NCI-H2227 (cell line): ENCODE measurements around the gene INO80C.
"Not testable (repeated sequence)": the region's sequence is repeated elsewhere in the genome, so short reads cannot be mapped to it uniquely, and the experiment has no call there.

ENCODE experiments used
- DNase-seq: peaks from one replicate; lab custom pipeline; 2025; ENCODE audit not compliant: unreplicated experiment; lab: John Stamatoyannopoulos, UW

Gene INO80C

GRCh38 chr18:35463827-35464226, 33.9 kb downstream of the INO80C start:
- no peak for DNase-seq

DNA sequence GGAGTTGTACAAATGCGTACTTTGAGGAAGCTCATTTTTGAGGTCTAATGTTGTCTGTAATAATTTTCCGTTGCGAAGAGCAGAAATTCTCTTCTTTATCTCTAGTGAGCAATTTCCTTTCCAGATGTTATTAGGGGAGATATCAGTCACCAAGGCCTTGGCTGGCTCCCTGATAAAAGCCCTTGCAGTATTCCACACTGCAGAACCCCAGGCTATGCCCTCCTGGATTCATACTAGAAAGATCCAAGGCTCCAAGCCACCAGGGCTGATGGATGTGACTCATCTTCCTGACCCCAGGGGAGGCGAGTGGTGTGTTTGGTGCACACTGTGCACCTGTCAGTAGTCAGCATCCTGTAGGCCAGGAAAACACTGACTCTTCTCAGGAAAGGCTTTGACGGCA, 34.7 kb downstream of the INO80C start:
- no peak for DNase-seq

DNA sequence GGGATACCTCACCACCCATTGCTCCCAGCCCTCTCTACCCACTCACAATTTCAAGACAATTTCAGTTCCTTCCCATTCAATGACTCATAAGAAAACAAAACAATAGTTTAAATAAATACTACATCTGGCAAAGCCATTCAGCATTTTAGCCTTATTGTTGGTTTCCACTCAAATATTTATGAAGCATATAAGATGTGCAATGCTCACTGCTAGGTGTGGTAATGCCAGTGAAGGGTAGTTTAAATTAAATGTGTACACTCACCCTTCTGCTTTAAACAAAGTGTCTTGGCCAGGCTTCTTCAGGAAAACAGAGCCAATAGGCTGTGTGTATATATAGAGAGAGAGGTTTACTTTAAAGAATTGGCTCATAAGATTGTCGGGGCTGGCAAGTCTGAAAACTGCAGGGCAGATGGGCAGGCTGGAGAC, 37.0 kb downstream of the INO80C start:
- DNase-seq: no peak

- no peak for DNase-seq
Measured at GRCh38 chr18:35459997-35460396, 37.8 kb downstream of the INO80C start.

DNA sequence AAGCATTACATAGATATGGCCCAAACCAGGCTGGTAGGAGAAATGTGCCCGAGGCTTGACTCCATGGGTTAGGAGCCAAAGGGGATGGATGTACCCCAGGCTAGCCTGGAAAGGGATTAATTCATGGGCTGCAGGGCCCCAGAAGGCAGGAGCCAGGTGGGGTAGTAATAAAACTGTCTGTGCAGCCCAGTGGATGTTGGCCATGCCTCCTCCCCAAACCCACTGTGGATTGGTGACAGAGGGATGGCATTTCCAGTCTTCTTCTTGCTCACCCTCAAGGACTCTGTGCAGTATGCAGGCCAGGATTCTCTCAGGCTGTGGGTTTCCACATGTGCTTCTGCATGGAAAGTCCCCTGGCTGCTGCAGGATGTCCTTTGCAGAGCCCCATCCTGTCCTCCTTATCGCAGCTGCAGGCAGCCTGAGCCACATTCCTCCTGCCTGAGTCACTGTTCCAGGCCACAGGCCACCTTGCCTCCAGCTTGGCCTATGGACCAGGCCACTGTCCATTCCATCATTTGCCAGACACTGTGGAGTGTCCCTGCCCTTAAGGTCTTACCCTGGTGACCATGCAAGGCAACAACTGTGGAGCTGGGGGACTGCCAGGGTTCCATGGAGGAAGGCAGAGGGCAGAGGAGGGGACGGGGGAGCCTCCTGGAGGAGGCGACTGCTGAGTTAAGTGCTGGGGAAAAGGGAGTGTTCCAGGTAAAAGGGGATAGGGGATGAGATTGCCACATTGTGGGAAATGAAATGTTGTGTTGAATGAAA, 38.9 kb downstream of the INO80C start:
- DNase-seq: no peak

- DNase-seq: peak; percentile 15
Measured at GRCh38 chr18:35458271-35458670, 39.5 kb downstream of the INO80C start.

DNA sequence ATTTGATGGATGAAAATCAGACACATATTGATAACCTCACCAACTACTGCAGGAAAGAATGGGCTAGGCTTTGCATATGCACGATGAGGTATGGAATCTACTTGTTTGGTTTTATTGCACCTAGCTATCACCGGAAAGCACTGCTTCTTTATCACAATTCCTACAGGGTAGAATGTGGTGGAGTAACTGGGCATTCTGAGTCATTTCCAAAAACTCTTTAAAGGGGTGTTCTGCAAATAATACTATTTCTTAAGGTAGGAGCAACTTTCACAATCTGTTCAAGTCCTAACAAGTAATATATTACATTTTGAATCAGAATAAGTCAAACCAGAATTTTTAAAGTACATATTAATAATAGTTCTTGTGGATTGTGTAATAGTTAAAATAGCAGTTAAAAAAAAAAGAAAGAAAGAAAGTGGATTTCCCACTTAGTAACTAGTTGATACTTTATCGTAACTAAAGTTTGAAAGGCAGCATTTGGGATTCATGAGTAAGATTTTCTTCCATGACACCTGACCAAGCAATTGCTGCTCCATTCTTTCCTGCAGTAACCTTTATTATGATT, 40.5 kb downstream of the INO80C start:
- no peak for DNase-seq

GRCh38 chr18:35455926-35456763, 41.6 kb downstream of the INO80C start:
- DNase-seq: no peak

GRCh38 chr18:35454803-35455202, 43.0 kb downstream of the INO80C start:
- no peak for DNase-seq

DNA sequence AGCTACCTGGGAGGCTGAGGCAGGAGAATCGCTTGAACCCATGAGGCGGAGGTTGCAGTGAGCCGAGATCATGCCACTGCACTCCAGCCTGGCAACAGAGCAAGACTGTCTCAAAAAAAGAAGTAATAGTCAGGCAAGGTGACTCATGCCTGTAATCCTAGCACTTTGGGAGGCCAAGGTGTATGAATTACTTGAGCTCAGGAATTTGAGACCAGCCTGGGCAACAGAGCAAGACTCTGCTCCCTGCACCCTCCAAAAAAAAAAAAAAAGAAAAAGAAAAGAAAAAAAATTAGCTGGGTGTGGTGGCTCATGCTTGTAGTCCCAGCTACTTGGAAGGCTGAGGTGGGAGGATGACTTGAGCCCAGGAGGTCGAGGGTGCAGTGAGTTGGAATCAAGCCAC, 44.7 kb downstream of the INO80C start:
- DNase-seq: not testable (repeated sequence)

DNA sequence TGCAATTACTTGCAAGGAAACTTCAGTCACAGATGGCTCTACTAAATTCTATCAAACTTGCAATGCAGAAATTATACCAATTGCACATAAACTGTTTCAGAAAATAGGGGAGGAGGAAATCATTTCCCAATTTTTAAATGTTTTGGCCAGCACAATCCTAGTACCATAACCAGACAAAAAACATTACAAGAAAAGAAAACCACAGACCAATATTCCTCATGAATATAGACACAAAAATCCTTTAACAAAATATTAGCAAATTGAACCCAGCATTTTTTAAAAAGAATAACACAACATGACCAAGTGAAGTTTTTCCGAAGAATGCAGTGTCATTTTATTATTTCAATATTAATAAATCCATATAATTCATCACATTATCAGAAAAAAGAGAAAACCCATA, 45.8 kb downstream of the INO80C start:
- DNase-seq: no peak

DNA sequence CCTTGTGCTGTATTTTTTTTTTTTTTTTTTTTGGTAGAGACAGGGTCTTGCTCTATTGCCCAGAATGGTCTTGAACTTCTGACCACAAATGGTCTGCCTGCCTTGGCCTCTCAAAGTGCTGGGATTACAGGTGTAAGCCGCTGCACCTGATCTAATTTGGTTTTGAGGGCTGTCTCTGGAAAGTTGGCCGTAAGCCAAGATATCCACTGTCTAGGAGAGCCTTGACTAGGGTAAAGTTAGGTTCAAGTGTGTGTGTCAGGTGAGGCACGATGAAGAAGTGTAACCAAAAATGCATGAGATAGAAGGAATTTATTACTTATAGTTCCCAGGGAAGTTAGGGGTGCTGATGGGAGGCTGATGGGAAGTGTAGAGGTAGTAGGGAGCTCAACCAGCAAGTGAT, 46.7 kb downstream of the INO80C start:
- DNase-seq: no peak

DNA sequence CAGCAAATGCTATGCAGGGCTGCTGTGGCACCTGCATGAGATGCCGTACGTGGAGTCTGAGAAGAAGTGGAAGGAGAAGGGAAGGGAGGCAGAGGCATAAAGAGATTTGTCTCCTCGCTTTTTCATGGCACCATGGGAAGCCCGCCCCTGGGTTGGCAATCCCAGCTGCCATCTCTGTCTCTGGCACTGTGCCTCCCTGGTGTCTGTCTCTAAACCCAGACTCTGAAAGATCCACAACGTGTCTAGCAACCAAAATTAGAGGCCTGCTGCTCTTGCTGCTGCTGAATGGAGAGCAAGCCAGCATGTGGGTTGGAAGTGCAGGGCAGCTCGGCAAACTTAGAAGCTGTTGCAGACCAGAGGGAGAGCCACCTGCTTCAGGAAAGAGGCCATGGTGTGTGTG, 53.1 kb downstream of the INO80C start:
- no peak for DNase-seq

GRCh38 chr18:35443847-35444246, 53.9 kb downstream of the INO80C start:
- no peak for DNase-seq

- no peak for DNase-seq
Measured at GRCh38 chr18:35443434-35443833, 54.3 kb downstream of the INO80C start.

GRCh38 chr18:35442701-35443100, 55.1 kb downstream of the INO80C start:
- no peak for DNase-seq

DNA sequence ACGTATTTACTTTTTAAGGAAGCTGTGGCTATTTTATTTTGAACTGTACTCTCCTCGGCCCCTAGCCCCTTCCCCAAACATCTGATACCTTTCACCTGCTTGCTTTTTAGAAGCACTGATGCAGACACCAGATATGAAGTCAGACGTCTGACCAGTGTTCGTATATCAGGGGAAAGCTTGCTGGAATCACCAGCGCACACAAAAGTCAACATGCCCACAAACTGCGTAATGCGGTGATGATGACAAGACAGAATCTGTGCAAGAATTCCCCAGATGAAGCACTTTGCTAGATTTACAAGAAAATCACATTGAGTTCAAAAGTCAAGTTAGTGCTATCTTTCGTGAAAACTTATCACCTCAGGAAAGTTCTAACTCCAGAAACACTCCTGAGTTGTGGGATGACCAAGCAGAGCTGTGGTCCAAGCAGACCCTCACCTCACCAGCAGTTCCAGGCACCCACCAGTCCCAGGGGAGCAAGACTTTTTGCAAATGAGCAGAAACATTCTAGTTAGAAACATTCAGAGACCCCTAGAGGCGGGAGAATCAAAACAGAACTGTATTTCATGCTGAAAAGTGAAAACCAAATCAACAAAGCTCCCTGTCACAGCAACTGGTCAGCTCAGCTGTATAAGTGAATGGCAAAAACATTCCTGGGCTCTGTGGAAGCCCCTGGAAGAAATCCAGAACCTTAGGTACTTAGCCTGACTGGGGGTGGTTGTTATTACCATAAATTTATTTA, 55.7 kb downstream of the INO80C start:
- no peak for DNase-seq

- no peak for DNase-seq
Measured at GRCh38 chr18:35438480-35439234, 59.1 kb downstream of the INO80C start.

- DNase-seq: no peak
Measured at GRCh38 chr18:35437836-35438235, 59.9 kb downstream of the INO80C start.

GRCh38 chr18:35436076-35436649, 61.6 kb downstream of the INO80C start:
- DNase-seq: no peak
